ENCODE data around the gene WDR4. TPM values are rescaled to one million over a fixed set of nuclear protein-coding genes. Genes with fewer than 3 reads are reported as not detected.
A peak's percentile ranks its signal among the peaks of the same experiment; 100 is the strongest.
"Not testable (repeated sequence)": the region's sequence is repeated elsewhere in the genome, so short reads cannot be mapped to it uniquely, and the experiment has no call there.

Gene WDR4
- total and polyA plus RNA-seq, 8 donors = 10.3 to 30.7 (median 12.2) TPM

- H3K36me3 ChIP-seq = no peaks in the 10 kb centered on the region
- DNase-seq = peak in 3 of 4 donors; percentile 66 to 91 (median 74)
- no peak overlapping the region for H3K4me3 ChIP-seq
- no peaks in the 10 kb centered on the region for H3K27me3 ChIP-seq
- intact Hi-C loops (cut with DNase I) = no loop called here
- ATAC-seq = peak; percentile 99
- TF ChIP-seq CTCF (IDR thresholded peaks at IDR 0.05) = peak; percentile 66 to 73
- H3K4me1 ChIP-seq = peaks cover 0 to 9% of the 10 kb centered on the region in 2 donors
- H3K27ac ChIP-seq = no peak overlapping the region
- no peaks in the 10 kb centered on the region for H3K9me3 ChIP-seq
These were observed 44.5 kb upstream of the WDR4 start for GRCh38 chr21:42923553-42924432.

GRCh38 chr21:42922918-42923317 is 43.6 kb upstream of the WDR4 start:
- TF ChIP-seq CTCF (IDR thresholded peaks at IDR 0.05) = no peak
- Histone ChIP-seq H3K4me3 (no peak overlapping the region), H3K27ac (no peak overlapping the region), H3K4me1 (peaks cover 0 to 9% of the 10 kb centered on the region in 2 donors), H3K9me3 (no peaks in the 10 kb centered on the region), H3K27me3 (no peaks in the 10 kb centered on the region), H3K36me3 (no peaks in the 10 kb centered on the region)
- ATAC-seq (no peak), DNase-seq (peak in 1 of 4 donors; percentile 51)
- intact Hi-C loops (cut with DNase I) = no loop called here

- H3K9me3 ChIP-seq = no peaks in the 10 kb centered on the region
- peaks cover 0 to 9% of the 10 kb centered on the region in 2 donors for H3K4me1 ChIP-seq
- TF ChIP-seq CTCF (IDR thresholded peaks at IDR 0.05) = no peak
- intact Hi-C loops (cut with DNase I) = no loop called here
- H3K4me3 ChIP-seq = no peak overlapping the region
- H3K36me3 ChIP-seq = no peaks in the 10 kb centered on the region
- DNase-seq (no peak), ATAC-seq (no peak)
- no peak overlapping the region for H3K27ac ChIP-seq
- H3K27me3 ChIP-seq = no peaks in the 10 kb centered on the region
These were observed 42.6 kb upstream of the WDR4 start for GRCh38 chr21:42921927-42922326.

GRCh38 chr21:42918291-42918690 is 39.0 kb upstream of the WDR4 start:
- intact Hi-C loops (cut with DNase I) = no loop called here
- Histone ChIP-seq H3K4me1 (no peaks in the 10 kb centered on the region), H3K36me3 (peaks cover 0 to 4% of the 10 kb centered on the region in 2 donors), H3K9me3 (no peaks in the 10 kb centered on the region), H3K27me3 (no peaks in the 10 kb centered on the region), H3K27ac (no peak overlapping the region), H3K4me3 (no peak overlapping the region)
- ATAC-seq (no peak), DNase-seq (no peak)
- no peak for TF ChIP-seq CTCF (IDR thresholded peaks at IDR 0.05)

GRCh38 chr21:42913476-42913875 is 34.1 kb upstream of the WDR4 start:
- H3K36me3 ChIP-seq = peaks cover 0 to 50% of the 10 kb centered on the region in 2 donors
- no peak for TF ChIP-seq CTCF (IDR thresholded peaks at IDR 0.05)
- no peak overlapping the region for H3K27ac ChIP-seq
- no peak overlapping the region for H3K4me3 ChIP-seq
- ATAC-seq (no peak), DNase-seq (no peak)
- no peaks in the 10 kb centered on the region for H3K9me3 ChIP-seq
- H3K27me3 ChIP-seq = no peaks in the 10 kb centered on the region
- intact Hi-C loops (cut with DNase I) = no loop called here
- no peaks in the 10 kb centered on the region for H3K4me1 ChIP-seq

- DNase-seq; H3K4me1 ChIP-seq; H3K27me3 ChIP-seq; H3K27ac ChIP-seq; H3K4me3 ChIP-seq; H3K9me3 ChIP-seq; ATAC-seq; intact Hi-C loops (cut with DNase I): not testable (repeated sequence)
- peaks cover 0 to 65% of the 10 kb centered on the region in 2 donors for H3K36me3 ChIP-seq
These were observed 32.6 kb upstream of the WDR4 start for GRCh38 chr21:42911920-42912319.

GRCh38 chr21:42908484-42908883 is 29.1 kb upstream of the WDR4 start:
- H3K27me3 ChIP-seq; intact Hi-C loops (cut with DNase I); H3K9me3 ChIP-seq; H3K4me1 ChIP-seq; ATAC-seq; DNase-seq; H3K27ac ChIP-seq; H3K4me3 ChIP-seq: not testable (repeated sequence)
- peaks cover 0 to 97% of the 10 kb centered on the region in 2 donors for H3K36me3 ChIP-seq
